Central memory CD4-positive, alpha-beta T cell (primary cell): Measurements from ENCODE around the gene BAIAP2.
"Not testable (repeated sequence)": the region's sequence is repeated elsewhere in the genome, so short reads cannot be mapped to it uniquely, and the experiment has no call there.

Source experiments
- DNase-seq: peaks from one replicate; pipeline ENCODE4 v3.0.0; 2022

BAIAP2 gene

GRCh38 chr17:81022344-81022676 lies 12.6 kb upstream of the BAIAP2 start:
- DNase-seq, result no peak

GRCh38 chr17:81025065-81025740 lies 9.7 kb upstream of the BAIAP2 start:
- no peak for DNase-seq

GRCh38 chr17:81025741-81026129 lies 9.2 kb upstream of the BAIAP2 start:
- no peak for DNase-seq

GRCh38 chr17:81026266-81027036 lies 8.5 kb upstream of the BAIAP2 start:
- no peak for DNase-seq

GRCh38 chr17:81027038-81027437 lies 7.9 kb upstream of the BAIAP2 start:
- no peak for DNase-seq

GRCh38 chr17:81027591-81028505 lies 7.1 kb upstream of the BAIAP2 start:
- DNase-seq, result no peak

GRCh38 chr17:81028506-81028858 lies 6.5 kb upstream of the BAIAP2 start:
- DNase-seq, result no peak

- no peak for DNase-seq
Measured at GRCh38 chr17:81029859-81030258, 5.1 kb upstream of the BAIAP2 start.

GRCh38 chr17:81030312-81030711 lies 4.6 kb upstream of the BAIAP2 start:
- DNase-seq, result not testable (repeated sequence)

GRCh38 chr17:81030741-81031565 lies 4.0 kb upstream of the BAIAP2 start:
- no peak for DNase-seq

GRCh38 chr17:81031566-81032550 lies 3.1 kb upstream of the BAIAP2 start:
- no peak for DNase-seq

- DNase-seq, result no peak
Measured at GRCh38 chr17:81032641-81033480, 2.1 kb upstream of the BAIAP2 start.

- no peak for DNase-seq
Measured at GRCh38 chr17:81033535-81034167, 1.3 kb upstream of the BAIAP2 start.

GRCh38 chr17:81034168-81034777 lies 678 bp upstream of the BAIAP2 start:
- DNase-seq, result no peak

- DNase-seq, result no peak
Measured at GRCh38 chr17:81035521-81036196, 708 bp downstream of the BAIAP2 start.

- no peak for DNase-seq
Measured at GRCh38 chr17:81036197-81036941, 1.4 kb downstream of the BAIAP2 start.

- no peak for DNase-seq
Measured at GRCh38 chr17:81037026-81037797, 2.3 kb downstream of the BAIAP2 start.
